Spleen (tissue), 7 donors: ENCODE results near the gene PLCB3.

Experiments
- POLR2A ChIP-seq, 3 donors: fragments of 450-650 bp; IDR thresholded peaks; one replicate each; pipeline ENCODE4 v1.5.1; 2017; ENCODE audit warnings: antibody characterized with exemption in 3 of 3, mild to moderate bottlenecking in 1 of 3
- TF ChIP-seq, protein P1 (sequence below), 11 experiments: fragments of 200-600 bp in 7 of 11; fragments of 450-650 bp in 4 of 11; sonication (generic) in 4 of 11; IDR thresholded peaks in 8 of 11; conservative IDR thresholded peaks in 3 of 11; 1 replicate in 7 of 11; 2 replicates in 4 of 11; pipeline versions ENCODE4 v1.4.0 to v1.8.0; 2016 to 2021; ENCODE audit warnings: antibody characterized with exemption in 11 of 11, inconsistent platforms in 4 of 11, mild to moderate bottlenecking in 1 of 11
- donor health status: DM: no; HTN: no; CAD: no; lungs with moderate emphysema.
- donor health status: DM: no; HTN: no; CAD: no.
- donor health status: DM: no; HTN: no; CAD: no.

DNA sequence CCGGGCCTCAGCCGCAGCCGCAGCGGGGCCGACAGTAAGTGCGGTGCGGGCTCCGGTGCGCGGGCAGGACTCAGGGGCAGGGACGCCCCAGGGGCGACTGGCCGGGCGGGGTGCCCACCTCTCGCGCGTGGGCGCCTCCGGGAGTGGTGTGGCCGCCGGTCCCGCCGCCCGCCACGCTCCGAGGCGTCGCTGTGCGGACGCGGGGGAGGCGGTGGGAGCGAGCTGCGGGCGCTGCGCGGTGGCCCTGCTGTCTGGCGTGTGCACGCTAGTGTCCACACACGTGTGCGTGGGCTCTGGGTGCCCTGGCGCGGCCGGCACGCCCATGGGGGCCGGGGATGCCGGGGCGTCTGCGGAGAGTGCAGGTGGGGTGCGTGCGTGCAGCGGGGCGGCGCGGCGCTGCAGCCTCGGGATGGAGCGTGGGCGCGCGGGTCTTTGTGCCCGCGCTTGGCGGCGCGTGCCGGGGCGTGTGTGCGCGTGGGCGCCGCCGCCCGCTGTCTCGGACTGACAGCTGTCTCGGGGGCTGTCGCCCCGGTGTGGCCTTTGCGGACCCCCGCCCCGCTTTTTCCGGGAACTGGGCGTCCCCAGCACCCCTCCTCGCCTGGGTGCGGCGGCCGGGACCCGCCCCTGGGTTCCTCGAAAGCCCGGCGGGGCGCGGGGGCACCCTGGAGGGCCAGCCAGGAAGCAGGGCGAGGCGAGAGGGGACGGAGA is 40.6 kb downstream of the PLCB3 start:
- TF ChIP-seq, protein P1, sequence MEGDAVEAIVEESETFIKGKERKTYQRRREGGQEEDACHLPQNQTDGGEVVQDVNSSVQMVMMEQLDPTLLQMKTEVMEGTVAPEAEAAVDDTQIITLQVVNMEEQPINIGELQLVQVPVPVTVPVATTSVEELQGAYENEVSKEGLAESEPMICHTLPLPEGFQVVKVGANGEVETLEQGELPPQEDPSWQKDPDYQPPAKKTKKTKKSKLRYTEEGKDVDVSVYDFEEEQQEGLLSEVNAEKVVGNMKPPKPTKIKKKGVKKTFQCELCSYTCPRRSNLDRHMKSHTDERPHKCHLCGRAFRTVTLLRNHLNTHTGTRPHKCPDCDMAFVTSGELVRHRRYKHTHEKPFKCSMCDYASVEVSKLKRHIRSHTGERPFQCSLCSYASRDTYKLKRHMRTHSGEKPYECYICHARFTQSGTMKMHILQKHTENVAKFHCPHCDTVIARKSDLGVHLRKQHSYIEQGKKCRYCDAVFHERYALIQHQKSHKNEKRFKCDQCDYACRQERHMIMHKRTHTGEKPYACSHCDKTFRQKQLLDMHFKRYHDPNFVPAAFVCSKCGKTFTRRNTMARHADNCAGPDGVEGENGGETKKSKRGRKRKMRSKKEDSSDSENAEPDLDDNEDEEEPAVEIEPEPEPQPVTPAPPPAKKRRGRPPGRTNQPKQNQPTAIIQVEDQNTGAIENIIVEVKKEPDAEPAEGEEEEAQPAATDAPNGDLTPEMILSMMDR (IDR thresholded peaks at IDR 0.05 in 8 of 11, conservative IDR thresholded peaks at IDR 0.05 in 3 of 11), result no peak
- no peak for TF ChIP-seq POLR2A (IDR thresholded peaks at IDR 0.05)
